ENCODE data around the gene CYP4V2. TPM values are rescaled to one million over a fixed set of nuclear protein-coding genes. Genes with fewer than 3 reads are reported as not detected.

The CYP4V2 gene
- 100 to 1,000 TPM in 2 of 6 experiments, 10 to 100 TPM in 4; 82.4 to 199 (median 94.1) TPM for total RNA-seq
- long read RNA-seq, partial matches to known transcripts, result 1 of 6 reads
- long read RNA-seq, other reads (novel, unspliced or antisense), result 2 of 6 reads

DNA sequence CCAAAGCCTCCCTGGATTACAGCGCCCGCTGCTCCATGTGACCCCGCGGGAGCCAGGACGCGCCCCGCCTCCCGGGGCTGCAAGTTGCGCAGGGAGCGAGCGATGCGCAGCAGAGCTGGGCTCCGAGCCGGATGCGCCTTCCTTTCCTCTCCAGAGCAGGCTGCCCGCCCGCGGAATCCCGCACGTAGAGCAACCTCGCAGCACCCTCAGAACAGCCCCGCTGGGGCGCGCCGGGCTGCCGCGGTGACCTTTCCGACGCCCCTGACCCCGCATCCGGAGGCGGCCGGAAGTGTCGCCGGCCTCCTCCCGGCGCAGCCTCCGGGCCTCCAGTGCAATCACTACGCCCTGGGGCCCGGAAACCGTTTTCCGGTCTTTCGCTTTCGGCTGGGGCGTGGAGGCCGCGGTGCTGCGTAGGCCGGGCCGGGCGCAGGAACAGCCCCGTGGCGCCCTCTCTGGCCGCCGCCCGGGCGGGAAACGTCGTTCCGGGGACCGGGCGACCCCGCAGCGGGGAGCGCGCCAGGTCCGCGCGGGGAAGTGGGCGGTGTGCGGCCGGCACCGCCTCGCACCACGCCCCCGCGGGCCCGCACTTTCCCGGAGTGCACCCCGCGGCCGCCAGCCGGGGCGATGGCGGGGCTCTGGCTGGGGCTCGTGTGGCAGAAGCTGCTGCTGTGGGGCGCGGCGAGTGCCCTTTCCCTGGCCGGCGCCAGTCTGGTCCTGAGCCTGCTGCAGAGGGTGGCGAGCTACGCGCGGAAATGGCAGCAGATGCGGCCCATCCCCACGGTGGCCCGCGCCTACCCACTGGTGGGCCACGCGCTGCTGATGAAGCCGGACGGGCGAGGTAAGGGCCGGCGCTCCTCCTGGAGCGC, at the start of gene CYP4V2:
TSS of gene CYP4V2 (plus strand) at position 368 of the 866 bp plus-strand sequence. CDS start at position 625, 257 bp downstream.
- intact Hi-C loops (cut with DNase I), result no loop called here
- DNase-seq (peak; percentile 90 to 91 (median 90)), ATAC-seq (peak; percentile 82 to 90 (median 84))
- TF ChIP-seq, protein P1, sequence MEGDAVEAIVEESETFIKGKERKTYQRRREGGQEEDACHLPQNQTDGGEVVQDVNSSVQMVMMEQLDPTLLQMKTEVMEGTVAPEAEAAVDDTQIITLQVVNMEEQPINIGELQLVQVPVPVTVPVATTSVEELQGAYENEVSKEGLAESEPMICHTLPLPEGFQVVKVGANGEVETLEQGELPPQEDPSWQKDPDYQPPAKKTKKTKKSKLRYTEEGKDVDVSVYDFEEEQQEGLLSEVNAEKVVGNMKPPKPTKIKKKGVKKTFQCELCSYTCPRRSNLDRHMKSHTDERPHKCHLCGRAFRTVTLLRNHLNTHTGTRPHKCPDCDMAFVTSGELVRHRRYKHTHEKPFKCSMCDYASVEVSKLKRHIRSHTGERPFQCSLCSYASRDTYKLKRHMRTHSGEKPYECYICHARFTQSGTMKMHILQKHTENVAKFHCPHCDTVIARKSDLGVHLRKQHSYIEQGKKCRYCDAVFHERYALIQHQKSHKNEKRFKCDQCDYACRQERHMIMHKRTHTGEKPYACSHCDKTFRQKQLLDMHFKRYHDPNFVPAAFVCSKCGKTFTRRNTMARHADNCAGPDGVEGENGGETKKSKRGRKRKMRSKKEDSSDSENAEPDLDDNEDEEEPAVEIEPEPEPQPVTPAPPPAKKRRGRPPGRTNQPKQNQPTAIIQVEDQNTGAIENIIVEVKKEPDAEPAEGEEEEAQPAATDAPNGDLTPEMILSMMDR (IDR thresholded peaks at IDR 0.05), result peak; percentile 36 to 59 (median 42)
- TF ChIP-seq POLR2A (IDR thresholded peaks at IDR 0.05), result peak; percentile 75
- Histone ChIP-seq H3K27ac (peak within 1 kb of the TSS; percentile 97 to 98 (median 98)), H3K36me3 (no peaks in the 10 kb centered on the region), H3K4me3 (peak within 1 kb of the TSS; percentile 88 to 92 (median 88)), H3K9me3 (no peaks in the 10 kb centered on the region), H3K27me3 (no peaks in the 10 kb centered on the region), H3K4me1 (peaks cover 0 to 28% (median 8%) of the 10 kb centered on the region in 4 donors)
- WGBS (ENCODE audit: insufficient coverage, low coverage, low lambda C conversion rate, missing lambda C conversion rate), result no CpG with 5 or more reads among the region's 107 CpGs

DNA sequence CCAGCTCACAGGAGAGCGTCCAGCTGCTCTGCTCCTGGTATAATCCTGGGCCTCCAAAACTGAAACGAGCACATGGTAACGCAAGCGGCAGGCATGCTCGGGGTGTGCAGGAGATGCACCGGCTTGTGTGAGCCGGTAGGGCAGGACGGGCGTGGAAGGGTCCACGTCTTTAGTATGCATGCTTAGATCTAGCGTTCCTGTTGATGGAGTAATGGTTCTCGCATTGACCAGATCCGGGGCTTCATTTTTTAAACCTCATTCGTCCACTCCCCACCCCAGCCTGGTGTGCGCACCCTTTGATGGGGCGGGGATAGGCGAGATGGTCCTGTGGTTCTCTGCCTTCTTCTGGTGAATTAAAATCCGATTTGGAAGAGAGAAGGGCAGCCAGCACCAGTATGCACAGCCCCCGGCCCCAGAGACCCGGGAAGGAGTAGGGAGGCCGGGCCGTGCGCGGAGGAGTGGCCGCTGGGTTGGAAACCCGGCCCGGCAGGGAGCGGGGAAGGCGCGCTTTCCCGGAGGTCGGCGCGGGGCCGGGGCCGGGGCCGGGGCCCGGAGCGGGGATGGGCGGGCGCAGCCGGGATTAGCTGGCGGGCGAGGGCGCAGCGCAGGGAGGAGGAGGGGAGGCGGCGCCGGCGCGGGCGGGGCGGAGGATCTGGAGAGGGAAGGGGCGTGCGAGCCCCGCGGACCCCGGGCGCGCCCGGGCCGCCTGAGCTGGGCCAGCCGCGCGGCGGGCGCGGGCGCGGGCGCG, 47.0 kb upstream of the CYP4V2 start:
- H3K27ac ChIP-seq, result peak overlapping the region; percentile 62 to 95 (median 78)
- WGBS (ENCODE audit: insufficient coverage, low coverage, low lambda C conversion rate, missing lambda C conversion rate), result 2% methylated on average over 17 of the region's 72 CpGs
- H3K27me3 ChIP-seq, result no peaks in the 10 kb centered on the region
- intact Hi-C loops (cut with DNase I), result no loop called here
- ATAC-seq, result peak; percentile 67 to 86 (median 76)
- DNase-seq, result peak; percentile 80 to 84 (median 83)
- H3K36me3 ChIP-seq, result no peaks in the 10 kb centered on the region
- TF ChIP-seq, protein P1 (IDR thresholded peaks at IDR 0.05), result peak in 3 of 4 donors; percentile 6 to 18 (median 11)
- TF ChIP-seq POLR2A (IDR thresholded peaks at IDR 0.05), result no peak
- H3K4me3 ChIP-seq, result peak overlapping the region; percentile 58 to 61 (median 61)
- no peaks in the 10 kb centered on the region for H3K9me3 ChIP-seq
- H3K4me1 ChIP-seq, result peaks cover 0 to 29% (median 2%) of the 10 kb centered on the region in 4 donors

DNA sequence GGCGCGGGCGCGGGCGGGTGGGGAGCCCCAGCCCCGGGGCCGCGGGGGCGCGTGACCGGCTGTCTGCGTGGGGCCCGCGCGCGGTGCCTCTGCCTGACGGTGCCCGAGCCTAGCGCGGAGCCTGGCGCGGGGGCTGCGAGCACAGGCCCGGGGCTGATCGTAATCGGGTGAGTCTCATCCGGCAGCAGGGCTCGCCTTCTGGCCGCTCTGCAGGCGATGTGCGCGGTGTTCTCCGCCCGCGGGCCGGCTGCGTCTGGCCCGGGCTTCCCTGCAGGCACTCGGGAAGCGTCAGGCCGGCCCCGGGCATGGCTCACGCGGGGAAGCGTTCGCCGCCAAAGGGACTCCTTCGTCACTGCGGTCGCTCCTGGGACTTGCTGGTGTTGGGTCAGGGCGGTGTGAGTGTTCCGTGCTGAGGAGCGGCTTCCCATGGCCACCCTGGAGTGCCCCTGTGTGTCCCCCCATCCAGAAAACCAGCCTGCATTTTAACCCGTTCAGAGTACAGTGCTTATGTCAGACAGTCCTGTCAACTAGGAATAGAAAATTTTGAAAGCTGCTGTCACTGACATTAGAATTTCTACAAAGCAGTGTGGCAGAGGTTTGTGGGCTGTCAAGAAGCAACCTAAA, 46.3 kb upstream of the CYP4V2 start:
- Histone ChIP-seq H3K27me3 (no peaks in the 10 kb centered on the region), H3K36me3 (no peaks in the 10 kb centered on the region), H3K9me3 (no peaks in the 10 kb centered on the region), H3K27ac (peak overlapping the region; percentile 81 to 95 (median 82)), H3K4me3 (peak overlapping the region; percentile 47 to 61 (median 61)), H3K4me1 (peaks cover 0 to 29% (median 3%) of the 10 kb centered on the region in 4 donors)
- DNase-seq, result peak; percentile 65 to 78 (median 65)
- 0% methylated on average over 1 of the region's 54 CpGs for WGBS (ENCODE audit: insufficient coverage, low coverage, low lambda C conversion rate, missing lambda C conversion rate)
- peak; percentile 45 for TF ChIP-seq POLR2A (IDR thresholded peaks at IDR 0.05)
- TF ChIP-seq, protein P1 (IDR thresholded peaks at IDR 0.05), result no peak
- ATAC-seq, result peak; percentile 58 to 71 (median 62)
- intact Hi-C loops (cut with DNase I), result no loop called here

DNA sequence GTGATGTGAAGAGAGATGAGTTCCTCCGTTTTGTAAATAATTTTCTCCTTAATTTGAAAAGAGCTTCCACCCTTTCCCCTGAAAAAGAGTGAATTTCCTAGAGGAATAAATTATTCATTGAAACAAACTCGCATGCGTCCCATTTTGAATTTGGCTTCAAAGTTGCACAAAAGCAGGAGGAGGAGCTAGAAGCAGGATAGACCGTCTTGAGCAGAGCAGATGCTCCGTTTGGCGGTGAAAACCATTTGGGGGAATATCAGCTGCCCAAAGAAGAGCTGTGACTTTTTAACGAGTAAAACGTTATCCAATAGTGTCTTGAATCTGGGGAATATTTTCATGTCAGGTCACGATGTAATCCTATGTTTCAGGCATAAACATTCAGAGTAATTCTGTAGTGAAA, 44.9 kb upstream of the CYP4V2 start:
- H3K27ac ChIP-seq, result peak overlapping the region in 1 of 3 donors; percentile 95
- H3K36me3 ChIP-seq, result no peaks in the 10 kb centered on the region
- no peak overlapping the region for H3K4me3 ChIP-seq
- no peak for DNase-seq
- H3K4me1 ChIP-seq, result peaks cover 0 to 29% (median 3%) of the 10 kb centered on the region in 4 donors
- H3K27me3 ChIP-seq, result no peaks in the 10 kb centered on the region
- 61% methylated on average over 9 of the region's 9 CpGs for WGBS (ENCODE audit: insufficient coverage, low coverage, low lambda C conversion rate, missing lambda C conversion rate)
- intact Hi-C loops (cut with DNase I), result no loop called here
- TF ChIP-seq POLR2A (IDR thresholded peaks at IDR 0.05), result no peak
- TF ChIP-seq, protein P1 (IDR thresholded peaks at IDR 0.05), result no peak
- no peak for ATAC-seq
- no peaks in the 10 kb centered on the region for H3K9me3 ChIP-seq
